Nucleus accumbens (tissue), 56 donors: Measurements from ENCODE around the gene BRD2.

Source experiments
- DNase-seq, 56 donors: peaks; one replicate each; lab custom pipeline; 2025; lab: John Stamatoyannopoulos, UW

Gene BRD2

GRCh38 chr6:33019372-33019771 lies 51.0 kb downstream of the BRD2 start:
- no peak for DNase-seq

- no peak for DNase-seq
Observed at GRCh38 chr6:33021917-33022316, 53.5 kb downstream of the BRD2 start.

- no peak for DNase-seq
Observed at GRCh38 chr6:33023536-33023935, 55.1 kb downstream of the BRD2 start.

- no peak for DNase-seq
Observed at GRCh38 chr6:33024521-33024920, 56.1 kb downstream of the BRD2 start.

GRCh38 chr6:33028220-33028849 lies 59.9 kb downstream of the BRD2 start:
- no peak for DNase-seq

GRCh38 chr6:33029328-33030184 lies 61.2 kb downstream of the BRD2 start:
- DNase-seq, result peak in 10 of 56 donors; percentile 9 to 45 (median 20)

GRCh38 chr6:33030245-33030644 lies 61.9 kb downstream of the BRD2 start:
- DNase-seq, result no peak
